ENCODE results near the gene BEGAIN. TPM values are rescaled to one million over a fixed set of nuclear protein-coding genes. Genes with fewer than 3 reads are reported as not detected.

Gene BEGAIN
- total RNA-seq, 2 experiments from 2014 or later, result 0.76 TPM; not detected in 1

DNA sequence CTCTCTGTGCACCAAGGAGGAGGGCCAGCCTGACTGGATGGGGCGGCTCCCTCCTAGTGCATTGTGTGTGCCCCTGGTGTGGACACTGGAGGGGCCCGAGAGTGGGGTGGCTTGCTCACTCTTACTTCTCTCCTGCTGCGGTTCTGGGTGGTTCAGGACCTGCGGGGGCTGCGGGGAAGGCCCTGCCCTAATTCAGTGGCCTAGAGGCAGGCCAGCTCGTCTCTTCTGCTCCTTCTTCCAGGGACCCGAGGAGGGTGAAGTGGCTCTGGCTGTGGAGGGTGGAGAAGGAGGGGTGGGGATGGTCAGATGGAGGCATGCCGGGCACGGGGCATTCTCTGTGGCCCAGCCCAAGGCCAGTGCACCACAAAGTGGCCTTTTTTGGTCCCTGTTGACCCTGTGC lies 87.1 kb downstream of the BEGAIN start:
- H3K36me3 ChIP-seq (ENCODE audit: insufficient read depth, low read length), result no peaks in the 10 kb centered on the region
- intact Hi-C loops (cut with micrococcal nuclease; ENCODE audit: unreplicated experiment), result no loop called here
- POLR2A ChIA-PET, result no interaction called here

DNA sequence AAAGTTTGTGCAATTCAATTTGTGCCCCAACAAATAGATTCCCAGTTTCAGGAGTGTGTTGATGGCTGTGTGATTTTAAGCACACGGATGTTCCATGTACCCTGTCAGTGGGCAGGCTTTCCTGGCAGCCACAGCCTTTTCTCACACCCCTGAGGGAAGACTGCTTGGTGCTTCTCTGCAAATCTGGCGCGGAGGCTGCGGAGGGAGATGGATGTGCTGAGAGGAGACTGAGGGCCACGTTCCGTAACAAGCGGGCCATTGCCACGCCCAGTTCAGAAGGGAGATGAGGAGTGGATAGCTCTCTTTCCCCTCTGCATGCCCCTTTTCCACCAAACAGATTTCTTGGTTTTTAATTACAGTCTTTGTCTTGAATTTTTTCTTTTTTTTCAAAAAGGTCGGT lies 89.1 kb downstream of the BEGAIN start:
- H3K4me3 ChIP-seq (ENCODE audit: low read depth, low read length, poor library complexity, severe bottlenecking), result no peak overlapping the region
- no TSS peak for BruUV-seq (replicated peaks)
- no peaks in the 10 kb centered on the region for H3K79me2 ChIP-seq (ENCODE audit: insufficient read depth, low read depth, low read length)
- no peaks in the 10 kb centered on the region; the same call in 1 of the 2 replicates for H4K20me1 ChIP-seq (ENCODE audit: insufficient read depth, low read length)
- no peak overlapping the region for H3K27ac ChIP-seq (ENCODE audit: low read depth, low read length, poor library complexity, severe bottlenecking)
- CTCF ChIA-PET (ENCODE audit: unreplicated experiment), result no interaction called here
- no peak overlapping the region for H3K4me2 ChIP-seq (ENCODE audit: low read length)
- intact Hi-C loops (cut with micrococcal nuclease; ENCODE audit: unreplicated experiment), result no loop called here
- no peak for DNase-seq (ENCODE audit: low spot score)
- POLR2A ChIA-PET, result no interaction called here
- no peaks in the 10 kb centered on the region for H3K9me3 ChIP-seq (ENCODE audit: low read length)
- no peak for TF ChIP-seq EZH2phosphoT487 (IDR thresholded peaks at IDR 0.05; ENCODE audit: borderline replicate concordance, low read depth, low read length)
- TF ChIP-seq, protein P1, sequence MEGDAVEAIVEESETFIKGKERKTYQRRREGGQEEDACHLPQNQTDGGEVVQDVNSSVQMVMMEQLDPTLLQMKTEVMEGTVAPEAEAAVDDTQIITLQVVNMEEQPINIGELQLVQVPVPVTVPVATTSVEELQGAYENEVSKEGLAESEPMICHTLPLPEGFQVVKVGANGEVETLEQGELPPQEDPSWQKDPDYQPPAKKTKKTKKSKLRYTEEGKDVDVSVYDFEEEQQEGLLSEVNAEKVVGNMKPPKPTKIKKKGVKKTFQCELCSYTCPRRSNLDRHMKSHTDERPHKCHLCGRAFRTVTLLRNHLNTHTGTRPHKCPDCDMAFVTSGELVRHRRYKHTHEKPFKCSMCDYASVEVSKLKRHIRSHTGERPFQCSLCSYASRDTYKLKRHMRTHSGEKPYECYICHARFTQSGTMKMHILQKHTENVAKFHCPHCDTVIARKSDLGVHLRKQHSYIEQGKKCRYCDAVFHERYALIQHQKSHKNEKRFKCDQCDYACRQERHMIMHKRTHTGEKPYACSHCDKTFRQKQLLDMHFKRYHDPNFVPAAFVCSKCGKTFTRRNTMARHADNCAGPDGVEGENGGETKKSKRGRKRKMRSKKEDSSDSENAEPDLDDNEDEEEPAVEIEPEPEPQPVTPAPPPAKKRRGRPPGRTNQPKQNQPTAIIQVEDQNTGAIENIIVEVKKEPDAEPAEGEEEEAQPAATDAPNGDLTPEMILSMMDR (conservative IDR thresholded peaks at IDR 0.05; ENCODE audit: low read length), result no peak
- no peak overlapping the region for H2AFZ ChIP-seq (ENCODE audit: low read length)
- H3K9me2 ChIP-seq (ENCODE audit: insufficient read depth, low read length), result no peaks in the 10 kb centered on the region
- H3K4me1 ChIP-seq (ENCODE audit: insufficient read depth, low read length, poor library complexity, severe bottlenecking), result no peaks in the 10 kb centered on the region
- H3K36me3 ChIP-seq (ENCODE audit: insufficient read depth, low read length), result no peaks in the 10 kb centered on the region

More for the DNA sequence above, 87.1 kb downstream of the BEGAIN start:
- Histone ChIP-seq H3K27ac (ENCODE audit: low read depth, low read length, poor library complexity, severe bottlenecking) (no peak overlapping the region), H4K20me1 (ENCODE audit: insufficient read depth, low read length) (no peaks in the 10 kb centered on the region), H3K9me3 (ENCODE audit: low read length) (no peaks in the 10 kb centered on the region), H3K4me3 (ENCODE audit: low read depth, low read length, poor library complexity, severe bottlenecking) (no peak overlapping the region), H2AFZ (ENCODE audit: low read length) (no peak overlapping the region), H3K9me2 (ENCODE audit: insufficient read depth, low read length) (no peaks in the 10 kb centered on the region), H3K79me2 (ENCODE audit: insufficient read depth, low read depth, low read length) (no peaks in the 10 kb centered on the region), H3K4me2 (ENCODE audit: low read length) (no peak overlapping the region), H3K4me1 (ENCODE audit: insufficient read depth, low read length, poor library complexity, severe bottlenecking) (no peaks in the 10 kb centered on the region)
- TF ChIP-seq, protein P1 (conservative IDR thresholded peaks at IDR 0.05; ENCODE audit: low read length), result no peak
- no TSS peak for BruUV-seq (replicated peaks)
- no peak for DNase-seq (ENCODE audit: low spot score)
- CTCF ChIA-PET (ENCODE audit: unreplicated experiment), result no interaction called here

DNA sequence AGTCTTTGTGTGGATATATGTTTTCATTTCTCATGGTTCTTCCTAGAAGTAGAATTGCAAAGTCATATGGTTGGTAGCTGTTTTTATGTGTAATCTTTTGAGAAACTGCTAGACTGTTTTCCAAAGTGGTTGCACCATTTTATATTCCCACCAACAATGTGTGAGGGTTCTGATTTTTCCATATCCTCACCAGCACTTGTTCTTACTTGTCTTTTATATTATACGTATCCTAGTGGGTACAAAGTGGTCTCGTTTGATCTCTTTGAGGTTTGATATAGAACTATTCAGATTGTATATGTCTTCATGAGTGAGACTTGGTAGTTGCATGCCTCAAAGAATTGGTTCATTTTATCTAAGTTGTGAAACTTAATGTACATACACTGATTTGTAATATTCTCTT lies 91.3 kb downstream of the BEGAIN start:
- H4K20me1 ChIP-seq (ENCODE audit: insufficient read depth, low read length), result no peaks in the 10 kb centered on the region; the same call in 1 of the 2 replicates
- DNase-seq (ENCODE audit: low spot score), result no peak
- H3K4me1 ChIP-seq (ENCODE audit: insufficient read depth, low read length, poor library complexity, severe bottlenecking), result no peaks in the 10 kb centered on the region
- no TSS peak for BruUV-seq (replicated peaks)
- H3K9me2 ChIP-seq (ENCODE audit: insufficient read depth, low read length), result no peaks in the 10 kb centered on the region
- H3K79me2 ChIP-seq (ENCODE audit: insufficient read depth, low read depth, low read length), result no peaks in the 10 kb centered on the region
- H3K4me2 ChIP-seq (ENCODE audit: low read length), result no peak overlapping the region
- intact Hi-C loops (cut with micrococcal nuclease; ENCODE audit: unreplicated experiment), result no loop called here
- H2AFZ ChIP-seq (ENCODE audit: low read length), result no peak overlapping the region
- ChIA-PET POLR2A (no interaction called here), CTCF (ENCODE audit: unreplicated experiment) (no interaction called here)
- no peak for TF ChIP-seq EZH2phosphoT487 (IDR thresholded peaks at IDR 0.05; ENCODE audit: borderline replicate concordance, low read depth, low read length)
- TF ChIP-seq, protein P1 (conservative IDR thresholded peaks at IDR 0.05; ENCODE audit: low read length), result no peak
- no peak overlapping the region for H3K4me3 ChIP-seq (ENCODE audit: low read depth, low read length, poor library complexity, severe bottlenecking)
- no peak overlapping the region for H3K27ac ChIP-seq (ENCODE audit: low read depth, low read length, poor library complexity, severe bottlenecking)
- H3K36me3 ChIP-seq (ENCODE audit: insufficient read depth, low read length), result no peaks in the 10 kb centered on the region
- no peaks in the 10 kb centered on the region for H3K9me3 ChIP-seq (ENCODE audit: low read length)
